Endothelial cell of umbilical vein (primary cell): ENCODE data around the gene IDH1. TPM values are rescaled to one million over a fixed set of nuclear protein-coding genes. Genes with fewer than 3 reads are reported as not detected.

ENCODE experiments used
- BruUV-seq: library from RNA; stranded (reverse); fragments of 400-500 nt; replicated peaks from 2 replicates; lab custom pipeline; 2021; lab: Mats Ljungman, UMichigan
- CTCF ChIA-PET: fragments of 300-600, 350-600 bp; sonication (Branson Sonifier 250); formaldehyde crosslinking; loops from one replicate; lab custom pipeline; 2021; ENCODE audit warnings: antibody characterized with exemption, inconsistent platforms; lab: Charles Lee
- POLR2A ChIA-PET: fragments of 300-600, 350-600 bp; sonication (Branson Sonifier 250); formaldehyde crosslinking; loops from one replicate; lab custom pipeline; 2021; ENCODE audit warnings: antibody characterized with exemption, inconsistent platforms; lab: Charles Lee
- DNase-seq: peaks from one replicate; pipeline ENCODE4 v3.0.0-alpha.2; 2011; ENCODE audit warnings: low read depth, low spot score
- FAIRE-seq: peaks from 2 replicates; lab custom pipeline; 2011; peaks lifted over from hg19 to GRCh38; lab: Jason Lieb, UNC
- H2AFZ ChIP-seq: 2 replicates; pipeline ENCODE4 v1.6.0; 2012; ENCODE audit warnings: low read depth, low read length, control low read depth, inconsistent platforms
- H3K27ac ChIP-seq: 2 replicates; pipeline ENCODE4 v1.5.1; 2011; ENCODE audit warnings: low read depth, mild to moderate bottlenecking, control low read depth, low read length, moderate library complexity; ENCODE audit not compliant: insufficient read depth
- H3K27me3 ChIP-seq, 2 experiments: 2 replicates each; pipeline versions ENCODE4 v1.6.0 to v1.6.1; 2011; ENCODE audit warnings: low read length in 2 of 2, mixed read lengths in 1 of 2; ENCODE audit not compliant: control insufficient read depth in 2 of 2, insufficient read depth in 2 of 2
- H3K36me3 ChIP-seq, 2 experiments: 2 replicates in 1 of 2; 3 replicates in 1 of 2; pipeline ENCODE4 v1.5.1; 2011; ENCODE audit warnings: low read length in 2 of 2, mild to moderate bottlenecking in 1 of 2, moderate library complexity in 1 of 2; ENCODE audit not compliant: control insufficient read depth in 2 of 2, insufficient read depth in 2 of 2; ENCODE audit errors: extremely low read depth in 1 of 2
- H3K4me1 ChIP-seq: 3 replicates; pipeline ENCODE4 v1.5.1; 2011; ENCODE audit warnings: mild to moderate bottlenecking, low read length; ENCODE audit not compliant: control insufficient read depth, insufficient read depth; ENCODE audit errors: extremely low read depth
- H3K4me2 ChIP-seq: 2 replicates; pipeline ENCODE4 v1.6.1; 2011; ENCODE audit warnings: low read length, control low read depth, mixed read lengths; ENCODE audit not compliant: insufficient read depth
- H3K4me3 ChIP-seq, 3 experiments: fragments of 200-600 bp in 1 of 3; sonication (generic), shearing (Covaris generic) in 1 of 3; replicated peaks in 1 of 3; 2 replicates each; pipeline ENCODE4 v1.5.1; 2011 to 2016; ENCODE audit warnings: control low read depth in 3 of 3, low read length in 3 of 3, mild to moderate bottlenecking in 2 of 3, inconsistent platforms in 1 of 3, low read depth in 1 of 3, moderate library complexity in 1 of 3; ENCODE audit not compliant: insufficient read depth in 1 of 3
- H3K79me2 ChIP-seq: 2 replicates; pipeline ENCODE4 v1.6.0; 2012; ENCODE audit warnings: low read length, inconsistent platforms; ENCODE audit not compliant: control insufficient read depth, insufficient read depth
- H3K9ac ChIP-seq: replicated peaks from 2 replicates; pipeline ENCODE3; 2011; ENCODE audit warnings: low read length, control low read depth; ENCODE audit not compliant: insufficient read depth; ENCODE audit errors: extremely low read depth
- H3K9me1 ChIP-seq: replicated peaks from 3 replicates; pipeline ENCODE4 v1.6.0; 2011; ENCODE audit warnings: mild to moderate bottlenecking, low read length; ENCODE audit not compliant: control insufficient read depth, insufficient read depth; ENCODE audit errors: extremely low read depth
- H3K9me3 ChIP-seq: replicated peaks from 2 replicates; pipeline ENCODE4 v1.5.1; 2012; ENCODE audit warnings: low read length, inconsistent platforms; ENCODE audit not compliant: control insufficient read depth, insufficient read depth
- H4K20me1 ChIP-seq: replicated peaks from 2 replicates; pipeline ENCODE3; 2011; ENCODE audit warnings: mild to moderate bottlenecking, low read length; ENCODE audit not compliant: control insufficient read depth, insufficient read depth; ENCODE audit errors: extremely low read depth
- EZH2 ChIP-seq: IDR thresholded peaks from 2 replicates; pipeline ENCODE4 v1.6.1; 2012; ENCODE audit warnings: borderline replicate concordance, low read depth, mild to moderate bottlenecking, moderate library complexity, low read length, inconsistent platforms; ENCODE audit not compliant: severe bottlenecking
- FOS ChIP-seq: IDR thresholded peaks from 2 replicates; pipeline ENCODE4 v1.6.1; 2011; ENCODE audit warnings: mild to moderate bottlenecking, low read length, moderate library complexity, borderline replicate concordance; ENCODE audit not compliant: insufficient read depth
- GATA2 ChIP-seq: IDR thresholded peaks from 2 replicates; pipeline ENCODE4 v1.7.0; 2011; ENCODE audit warnings: low read depth, mild to moderate bottlenecking, moderate library complexity, mixed read lengths, low read length; ENCODE audit not compliant: insufficient read length, insufficient read depth
- JUN ChIP-seq: IDR thresholded peaks from 2 replicates; pipeline ENCODE4 v1.6.1; 2011; ENCODE audit warnings: borderline replicate concordance, low read depth; ENCODE audit not compliant: insufficient read length, insufficient read depth
- MAX ChIP-seq: IDR thresholded peaks from 2 replicates; pipeline ENCODE4 v1.6.1; 2011; ENCODE audit not compliant: insufficient read depth, insufficient read length
- MYC ChIP-seq: IDR thresholded peaks from one replicate; pipeline ENCODE4 v1.6.1; 2011; ENCODE audit warnings: mild to moderate bottlenecking, low read depth, low read length
- POLR2A ChIP-seq: IDR thresholded peaks from 2 replicates; pipeline ENCODE4 v1.6.1; 2012; ENCODE audit warnings: low read depth, mild to moderate bottlenecking, control low read depth, low read length
- POLR2AphosphoS5 ChIP-seq: IDR thresholded peaks from 2 replicates; pipeline ENCODE4 v1.6.1; 2012; ENCODE audit warnings: low read depth, mild to moderate bottlenecking, control low read depth, low read length, moderate library complexity; ENCODE audit not compliant: insufficient read depth
- dilution Hi-C: fragments of 300-500 bp; cut with MboI; formaldehyde crosslinking; loops from one replicate; pipeline ENCODE4 v1.15.0; 2019; ENCODE audit warnings: low sequenced_read_pairs; ENCODE audit not compliant: extremely low pct_ligation_motif_present
- intact Hi-C: fragments of 100-400 bp; cut with micrococcal nuclease; formaldehyde crosslinking; loops from one replicate; pipeline ENCODE4 v1.10.0; 2022
- polyA plus RNA-seq, 4 experiments: library from polyadenylated mRNA; depleted of rRNA in 3 of 4; stranded (reverse) in 3 of 4; unstranded in 1 of 4; fragments of >200 nt; gene quantifications; 2 replicates each; pipeline versions ENCODE4 v1.2.1 to v1.2.3, GENCODE V29; 2011 to 2012; ENCODE audit warnings: missing spikeins in 1 of 4
- total RNA-seq: library from RNA; stranded (reverse); gene quantifications from 2 replicates; pipeline ENCODE4 v1.2.3, GENCODE V29; 2021
- TF ChIP-seq, protein P1 (sequence below), 2 donors: IDR thresholded peaks; 1 replicate in 1 of 2; 2 replicates in 1 of 2; pipeline ENCODE4 v1.5.1; 2011; ENCODE audit warnings: low read length in 2 of 2, mild to moderate bottlenecking in 2 of 2, moderate library complexity in 2 of 2, control low read depth in 1 of 2, inconsistent platforms in 1 of 2, low read depth in 1 of 2; ENCODE audit not compliant: insufficient read depth in 1 of 2; ENCODE audit errors: extremely low read depth in 1 of 2

Gene IDH1
- total and polyA plus RNA-seq, 2 donors (not counting 3 experiments of a cell fraction or from before 2014, with no cell fraction given): 63.1 to 107 TPM

DNA sequence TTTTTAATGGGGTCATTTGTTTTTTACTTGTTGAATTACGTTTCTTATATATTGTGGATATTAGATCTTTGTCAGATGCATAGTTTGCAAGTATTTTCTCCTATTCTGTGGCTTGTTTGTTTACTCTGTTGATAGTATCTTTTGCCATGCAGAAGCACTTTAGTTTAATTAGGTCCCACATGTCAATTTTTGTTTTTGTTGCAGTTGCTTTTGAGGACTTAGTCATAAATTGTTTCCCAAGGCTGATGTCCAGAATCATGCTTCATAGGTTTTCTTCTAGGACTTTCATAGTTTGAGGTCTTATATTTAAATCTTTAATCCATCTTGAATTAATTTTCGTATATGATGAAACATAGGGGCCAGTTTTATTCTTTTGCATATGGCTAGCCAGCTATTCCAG, 24.4 kb upstream of the IDH1 start:
- no peak overlapping the region for H3K4me2 ChIP-seq
- FAIRE-seq (no peak), DNase-seq (no peak)
- H3K9me1 ChIP-seq: no peaks in the 10 kb centered on the region
- no peaks in the 10 kb centered on the region for H4K20me1 ChIP-seq
- dilution Hi-C loops (no loop called here), intact Hi-C loops (no loop called here)
- no peak overlapping the region for H3K27ac ChIP-seq
- no peak overlapping the region for H3K9ac ChIP-seq
- H2AFZ ChIP-seq: no peak overlapping the region
- no TSS peak for BruUV-seq
- H3K79me2 ChIP-seq: peaks cover 7% of the 10 kb centered on the region
- TF ChIP-seq, protein P1, sequence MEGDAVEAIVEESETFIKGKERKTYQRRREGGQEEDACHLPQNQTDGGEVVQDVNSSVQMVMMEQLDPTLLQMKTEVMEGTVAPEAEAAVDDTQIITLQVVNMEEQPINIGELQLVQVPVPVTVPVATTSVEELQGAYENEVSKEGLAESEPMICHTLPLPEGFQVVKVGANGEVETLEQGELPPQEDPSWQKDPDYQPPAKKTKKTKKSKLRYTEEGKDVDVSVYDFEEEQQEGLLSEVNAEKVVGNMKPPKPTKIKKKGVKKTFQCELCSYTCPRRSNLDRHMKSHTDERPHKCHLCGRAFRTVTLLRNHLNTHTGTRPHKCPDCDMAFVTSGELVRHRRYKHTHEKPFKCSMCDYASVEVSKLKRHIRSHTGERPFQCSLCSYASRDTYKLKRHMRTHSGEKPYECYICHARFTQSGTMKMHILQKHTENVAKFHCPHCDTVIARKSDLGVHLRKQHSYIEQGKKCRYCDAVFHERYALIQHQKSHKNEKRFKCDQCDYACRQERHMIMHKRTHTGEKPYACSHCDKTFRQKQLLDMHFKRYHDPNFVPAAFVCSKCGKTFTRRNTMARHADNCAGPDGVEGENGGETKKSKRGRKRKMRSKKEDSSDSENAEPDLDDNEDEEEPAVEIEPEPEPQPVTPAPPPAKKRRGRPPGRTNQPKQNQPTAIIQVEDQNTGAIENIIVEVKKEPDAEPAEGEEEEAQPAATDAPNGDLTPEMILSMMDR (IDR thresholded peaks at IDR 0.05; ENCODE audit: extremely low read depth in 1 of 2, insufficient read depth in 1 of 2, low read depth in 1 of 2, low read length in 2 of 2): no peak
- TF ChIP-seq MYC (no peak), FOS (no peak), MAX (no peak), EZH2 (no peak), GATA2 (no peak), POLR2AphosphoS5 (no peak), JUN (no peak), POLR2A (no peak)
- CTCF ChIA-PET: no interaction called here
- H3K9me3 ChIP-seq: no peaks in the 10 kb centered on the region
- peaks cover 16 to 35% of the 10 kb centered on the region in 2 experiments for H3K36me3 ChIP-seq
- H3K27me3 ChIP-seq: no peaks in the 10 kb centered on the region
- H3K4me3 ChIP-seq: no peak overlapping the region
- H3K4me1 ChIP-seq: no peaks in the 10 kb centered on the region
- POLR2A ChIA-PET: no interaction called here
